HG02852 (cell line): ENCODE data around the gene ARHGDIA.
A peak's percentile ranks its signal among the peaks of the same experiment; 100 is the strongest.

Experiments used
- ATAC-seq: cut with Tn5 transposase; IDR thresholded peaks from one replicate; pipeline ENCODE4 v1.9.1; 2021; ENCODE audit warnings: mild to moderate bottlenecking, moderate library complexity; ENCODE audit not compliant: unreplicated experiment

Gene ARHGDIA

GRCh38 chr17:81865733-81866439 lies 5.3 kb downstream of the ARHGDIA start:
- ATAC-seq = no peak

GRCh38 chr17:81865358-81865732 lies 5.8 kb downstream of the ARHGDIA start:
- no peak for ATAC-seq

DNA sequence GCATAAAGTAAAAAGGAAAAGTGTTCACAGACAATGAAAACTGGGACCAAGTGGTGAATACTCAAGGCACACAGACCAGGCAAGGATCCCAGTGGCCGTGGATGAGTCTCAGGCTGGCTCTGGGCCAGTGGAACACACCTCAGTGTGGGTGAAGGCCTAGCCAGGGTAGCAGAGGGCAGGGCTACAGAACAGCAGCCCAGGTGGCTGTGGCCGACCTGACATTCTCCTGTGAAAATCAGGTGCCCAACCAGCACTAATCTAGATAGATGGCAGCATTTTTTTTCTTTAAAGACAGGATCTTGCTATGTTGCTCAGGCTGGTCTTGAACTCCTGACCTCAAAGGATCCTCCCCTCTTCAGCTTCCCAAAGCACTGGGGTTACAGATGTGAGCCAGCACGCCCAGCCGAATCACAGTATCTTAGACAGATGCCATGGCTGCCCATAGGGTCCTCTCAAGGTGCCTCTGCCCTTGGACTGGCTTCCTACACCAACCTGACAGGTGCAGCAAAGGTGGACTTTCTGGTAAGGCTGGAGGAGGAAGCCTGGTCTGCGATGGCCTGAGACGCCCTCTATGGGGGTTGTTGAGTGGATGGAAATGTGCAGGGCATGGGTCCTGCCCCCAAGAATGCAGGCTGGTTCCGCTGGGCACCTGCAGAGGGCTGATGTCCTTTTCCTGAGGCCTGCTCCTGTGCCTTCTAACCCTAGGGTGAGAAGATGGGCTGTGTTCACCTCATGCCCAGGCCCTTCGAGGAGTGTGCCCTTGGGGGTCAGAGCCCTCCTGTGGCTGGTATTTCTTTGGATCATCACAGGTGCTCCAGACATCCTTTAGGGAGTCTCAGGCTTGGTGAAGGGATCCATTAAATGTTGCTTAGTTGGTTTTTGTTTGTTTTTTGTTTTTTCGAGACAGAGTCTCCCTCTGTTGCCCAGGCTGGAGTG lies 7.0 kb downstream of the ARHGDIA start:
- ATAC-seq = no peak

DNA sequence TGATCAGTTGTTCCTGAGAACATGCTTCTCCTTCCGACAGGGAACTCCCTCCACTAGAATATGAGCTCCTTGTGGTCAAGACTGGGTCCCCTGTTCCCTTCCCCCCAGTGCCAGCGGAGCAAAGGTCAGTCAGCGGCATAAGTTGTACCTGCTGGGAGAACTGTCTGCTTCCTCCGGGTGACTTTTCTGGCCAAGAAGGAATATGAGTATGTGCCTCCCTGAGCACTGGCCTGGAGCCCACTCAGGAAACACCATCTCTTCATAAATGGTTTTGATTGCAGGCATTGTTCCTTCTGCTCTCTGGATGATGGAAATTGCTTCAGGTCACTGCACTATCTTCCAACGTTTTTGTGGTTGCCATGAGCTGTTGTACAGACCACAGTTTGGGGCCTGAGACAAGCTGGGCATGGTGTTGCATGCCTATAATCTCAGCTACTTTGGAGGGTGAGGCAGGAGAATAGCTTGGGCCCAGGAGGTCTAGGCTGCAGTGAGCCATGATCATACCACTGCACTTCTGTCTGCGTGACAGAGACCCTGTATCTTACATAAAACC lies 7.9 kb downstream of the ARHGDIA start:
- ATAC-seq = no peak

DNA sequence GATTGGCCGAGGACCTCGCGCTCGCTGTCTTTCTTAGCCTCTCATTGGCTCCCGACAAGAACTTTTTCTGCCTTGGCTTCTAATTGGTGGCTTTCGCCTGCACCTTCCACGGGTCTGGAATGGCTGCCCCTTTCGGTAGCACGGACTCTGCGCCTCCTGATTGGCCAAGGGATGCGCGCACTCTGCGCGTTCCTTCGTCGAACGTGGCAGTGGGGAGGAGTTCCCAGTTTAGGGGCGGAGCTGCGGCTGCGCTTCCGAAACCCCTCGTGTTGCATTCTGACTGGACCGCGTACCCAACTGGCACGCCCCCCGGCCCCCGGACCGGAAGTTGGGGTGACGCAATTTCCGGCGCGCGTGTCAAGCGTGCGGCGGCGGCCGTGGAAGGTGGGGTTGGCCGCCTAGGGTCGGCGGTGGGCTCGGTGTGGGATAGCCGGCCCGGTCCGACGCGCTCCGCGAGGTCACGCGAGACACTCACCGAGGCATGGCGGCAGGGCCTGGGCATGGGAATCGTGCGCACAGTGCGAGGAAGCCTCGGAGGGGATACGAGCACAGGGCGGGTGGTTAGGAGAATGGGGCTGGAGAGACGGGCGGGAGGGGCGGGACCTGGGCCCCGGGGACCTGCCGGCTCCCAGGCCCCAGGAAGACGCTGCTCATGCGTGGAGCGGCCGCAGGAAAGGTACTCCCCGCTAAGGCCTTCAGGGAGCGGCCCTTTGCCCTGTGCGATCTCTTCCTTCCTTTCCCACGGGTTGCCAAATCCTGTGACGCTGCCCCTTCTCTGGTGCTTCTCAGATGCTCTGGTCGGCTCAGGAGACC lies 10.2 kb downstream of the ARHGDIA start:
- ATAC-seq = peak; percentile 75

DNA sequence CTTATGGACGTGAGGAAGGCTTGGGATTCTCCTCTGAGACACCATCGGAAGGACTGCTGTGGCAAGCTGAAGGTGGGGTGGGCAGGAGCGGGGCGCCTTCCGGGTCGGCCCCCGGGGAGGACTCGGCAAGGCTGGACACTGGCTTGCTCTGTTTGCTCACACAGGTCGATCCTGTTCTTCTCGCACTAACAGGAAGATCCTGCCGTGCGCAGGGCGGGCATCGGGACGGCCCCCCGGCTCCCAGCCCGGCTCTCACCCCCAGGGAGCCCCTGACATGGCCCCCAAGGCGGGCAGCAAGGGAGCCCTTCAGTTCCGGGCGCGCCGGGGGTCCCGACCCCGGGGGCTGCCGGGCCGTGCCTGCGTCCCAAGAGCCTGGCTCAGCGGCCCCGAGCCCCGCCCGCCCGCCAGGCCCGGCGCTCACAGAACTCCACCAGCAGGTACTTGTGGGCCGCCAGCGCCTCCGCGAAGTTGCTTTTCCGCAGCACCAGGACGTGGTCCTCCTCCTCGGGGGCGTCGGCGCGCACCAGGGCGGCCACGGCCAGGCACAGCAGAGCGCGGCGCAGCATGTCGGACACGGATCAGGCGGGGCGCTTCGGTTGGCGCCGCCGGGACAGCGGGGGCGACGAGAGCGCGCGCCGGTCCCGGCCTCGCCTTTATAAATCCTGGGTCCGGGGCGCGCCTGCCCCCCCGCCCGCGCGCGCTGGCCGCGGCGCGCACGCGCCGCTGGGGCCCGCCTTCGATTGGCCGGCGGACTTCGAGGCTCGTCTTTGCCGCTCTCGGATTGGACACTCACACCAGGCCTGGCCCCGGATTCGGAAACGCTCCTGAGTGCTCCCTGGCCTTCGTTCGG lies 11.0 kb downstream of the ARHGDIA start, which contains the start of gene P4HB:
TSS of gene P4HB (minus strand) at position 630 of the 850 bp plus-strand sequence. CDS start at position 566, 64 bp downstream.
- peak; percentile 72 for ATAC-seq

GRCh38 chr17:81858967-81859905 lies 11.9 kb downstream of the ARHGDIA start:
- no peak for ATAC-seq

GRCh38 chr17:81858170-81858966 lies 12.8 kb downstream of the ARHGDIA start:
- no peak for ATAC-seq

DNA sequence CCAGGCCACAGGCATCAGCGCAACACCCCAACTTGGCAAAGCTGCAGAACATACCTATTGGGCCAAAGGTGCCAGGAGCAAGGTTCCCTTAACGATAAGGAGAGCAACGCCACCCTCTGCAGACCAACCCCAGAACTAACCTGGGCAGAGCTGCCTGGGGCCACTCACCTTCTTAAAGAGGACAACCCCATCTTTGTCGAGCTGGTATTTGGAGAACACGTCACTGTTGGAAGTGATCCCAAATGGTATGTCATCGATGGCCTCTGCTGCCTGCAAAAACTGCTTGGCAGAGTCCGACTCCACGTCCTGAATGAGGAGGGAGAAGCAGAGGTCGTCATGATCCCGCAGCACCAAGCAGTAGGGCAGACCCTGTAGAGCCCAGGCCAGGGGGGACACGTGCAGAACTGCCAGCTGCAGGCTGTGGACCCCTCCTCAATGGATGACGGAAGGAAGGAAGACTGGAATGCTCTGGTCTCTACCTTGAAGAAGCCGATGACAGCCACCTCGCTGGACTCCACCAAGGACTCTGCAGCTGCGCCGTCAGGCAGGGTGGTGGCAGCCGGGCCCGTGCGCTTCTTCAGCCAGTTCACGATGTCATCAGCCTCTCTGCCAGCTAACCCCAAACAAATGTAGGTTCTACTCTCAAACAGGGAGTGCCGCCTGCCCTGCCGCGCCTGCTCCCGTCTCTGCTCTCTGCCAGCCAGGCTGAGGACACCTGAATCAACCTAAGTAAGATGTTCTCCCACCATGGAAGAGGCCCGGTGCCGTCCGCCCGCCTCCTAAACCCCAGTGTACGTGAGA lies 16.0 kb downstream of the ARHGDIA start:
- ATAC-seq = no peak

GRCh38 chr17:81852237-81852636 lies 18.9 kb downstream of the ARHGDIA start:
- ATAC-seq = no peak

- no peak for ATAC-seq
Measured at GRCh38 chr17:81851423-81851822, 19.7 kb downstream of the ARHGDIA start.

GRCh38 chr17:81849457-81849856 lies 21.7 kb downstream of the ARHGDIA start:
- ATAC-seq = no peak

- no peak for ATAC-seq
Measured at GRCh38 chr17:81846743-81847689, 24.1 kb downstream of the ARHGDIA start.

- no peak for ATAC-seq
Measured at GRCh38 chr17:81845881-81846742, 25.0 kb downstream of the ARHGDIA start.

DNA sequence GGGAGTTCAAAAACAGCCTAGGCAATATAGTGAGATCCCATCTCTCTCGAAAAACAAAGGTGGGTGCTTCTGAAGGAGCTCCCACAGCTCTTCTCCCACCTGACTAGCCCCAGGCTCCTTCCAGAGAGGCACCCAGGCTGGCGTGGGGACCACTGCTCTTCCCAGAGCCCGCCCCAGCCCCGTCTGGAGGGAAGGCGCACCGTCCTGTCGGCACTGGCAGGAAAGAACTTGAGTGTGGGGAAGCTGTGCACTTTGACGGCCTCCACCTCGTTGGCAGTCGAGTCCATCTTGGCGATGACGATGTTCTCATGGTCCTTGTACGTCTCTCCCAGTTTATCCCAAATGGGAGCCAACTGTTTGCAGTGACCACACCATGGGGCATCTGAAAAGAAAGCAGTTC lies 25.8 kb downstream of the ARHGDIA start:
- no peak for ATAC-seq
